Esophagus muscularis mucosa (tissue), 4 donors: ENCODE measurements around the gene KIR3DL2.

Experiments used
- EP300 ChIP-seq: sonication (generic); formaldehyde crosslinking; IDR thresholded peaks from one replicate; pipeline ENCODE4 v1.6.1; 2017; ENCODE audit warnings: antibody characterized with exemption
- POLR2A ChIP-seq: fragments of 450-650 bp; IDR thresholded peaks from one replicate; pipeline ENCODE4 v1.6.1; 2017; ENCODE audit warnings: antibody characterized with exemption, moderate library complexity, mild to moderate bottlenecking, low read depth
- POLR2AphosphoS5 ChIP-seq, 2 donors: sonication (generic); formaldehyde crosslinking; IDR thresholded peaks; one replicate each; pipeline ENCODE4 v1.6.1; 2017; ENCODE audit warnings: antibody characterized with exemption in 2 of 2
- TF ChIP-seq, protein P1 (sequence below), 3 experiments: fragments of 200-600 bp in 2 of 3; fragments of 450-650 bp in 1 of 3; sonication (generic) in 2 of 3; IDR thresholded peaks; one replicate each; pipeline ENCODE4 v1.5.1; 2017 to 2019; ENCODE audit warnings: antibody characterized with exemption in 3 of 3, mild to moderate bottlenecking in 2 of 3, moderate library complexity in 1 of 3

DNA sequence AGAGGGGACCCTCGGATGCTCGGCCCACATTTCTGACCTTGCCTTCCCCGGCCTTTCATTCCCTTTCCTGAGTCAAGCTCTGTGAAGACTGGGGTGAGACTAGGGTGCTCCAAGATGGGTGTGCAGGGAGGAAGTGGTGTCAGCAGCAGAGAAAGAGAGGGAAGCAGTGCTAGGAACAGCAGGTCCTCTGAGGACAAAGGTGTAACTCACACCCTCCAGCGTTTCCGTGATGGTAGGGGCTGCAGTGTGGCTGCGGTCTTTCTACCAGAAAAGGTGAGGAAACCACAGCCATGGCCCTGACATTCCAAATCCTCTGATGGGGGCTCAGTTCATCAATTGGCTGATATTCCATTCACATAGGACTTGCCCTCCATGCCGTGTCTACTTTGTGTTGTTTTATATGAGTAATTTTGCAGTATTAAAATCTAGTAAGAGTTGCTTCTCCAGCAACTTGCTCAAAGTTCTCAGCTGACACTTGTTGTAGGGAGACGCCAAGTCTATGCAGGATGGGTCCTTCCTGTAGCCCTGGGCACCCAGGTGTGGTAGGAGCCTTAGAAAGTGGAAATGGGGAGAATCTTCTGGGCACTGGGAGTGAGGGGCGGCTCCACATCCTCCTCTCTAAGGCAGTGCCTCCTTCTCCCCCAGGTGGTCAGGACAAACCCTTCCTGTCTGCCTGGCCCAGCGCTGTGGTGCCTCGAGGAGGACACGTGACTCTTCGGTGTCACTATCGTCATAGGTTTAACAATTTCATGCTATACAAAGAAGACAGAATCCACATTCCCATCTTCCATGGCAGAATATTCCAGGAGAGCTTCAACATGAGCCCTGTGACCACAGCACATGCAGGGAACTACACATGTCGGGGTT, 32.3 kb upstream of the KIR3DL2 start:
- TF ChIP-seq, protein P1, sequence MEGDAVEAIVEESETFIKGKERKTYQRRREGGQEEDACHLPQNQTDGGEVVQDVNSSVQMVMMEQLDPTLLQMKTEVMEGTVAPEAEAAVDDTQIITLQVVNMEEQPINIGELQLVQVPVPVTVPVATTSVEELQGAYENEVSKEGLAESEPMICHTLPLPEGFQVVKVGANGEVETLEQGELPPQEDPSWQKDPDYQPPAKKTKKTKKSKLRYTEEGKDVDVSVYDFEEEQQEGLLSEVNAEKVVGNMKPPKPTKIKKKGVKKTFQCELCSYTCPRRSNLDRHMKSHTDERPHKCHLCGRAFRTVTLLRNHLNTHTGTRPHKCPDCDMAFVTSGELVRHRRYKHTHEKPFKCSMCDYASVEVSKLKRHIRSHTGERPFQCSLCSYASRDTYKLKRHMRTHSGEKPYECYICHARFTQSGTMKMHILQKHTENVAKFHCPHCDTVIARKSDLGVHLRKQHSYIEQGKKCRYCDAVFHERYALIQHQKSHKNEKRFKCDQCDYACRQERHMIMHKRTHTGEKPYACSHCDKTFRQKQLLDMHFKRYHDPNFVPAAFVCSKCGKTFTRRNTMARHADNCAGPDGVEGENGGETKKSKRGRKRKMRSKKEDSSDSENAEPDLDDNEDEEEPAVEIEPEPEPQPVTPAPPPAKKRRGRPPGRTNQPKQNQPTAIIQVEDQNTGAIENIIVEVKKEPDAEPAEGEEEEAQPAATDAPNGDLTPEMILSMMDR (IDR thresholded peaks at IDR 0.05), result no peak
- TF ChIP-seq POLR2A (no peak), EP300 (no peak), POLR2AphosphoS5 (IDR thresholded peaks at IDR 0.05) (no peak)
